GM12874 (cell line): ENCODE measurements around the gene MTUS2.

Experiments used
- CTCF ChIP-seq: IDR thresholded peaks from 2 replicates; pipeline ENCODE4 v1.5.1; 2011; ENCODE audit warnings: low read depth, mild to moderate bottlenecking, control low read depth, low read length, moderate library complexity; ENCODE audit not compliant: insufficient read depth

The MTUS2 gene

GRCh38 chr13:29137016-29137415, 316.9 kb downstream of the MTUS2 start:
- no peak for TF ChIP-seq CTCF

GRCh38 chr13:29137995-29138394, 317.9 kb downstream of the MTUS2 start:
- no peak for TF ChIP-seq CTCF

DNA sequence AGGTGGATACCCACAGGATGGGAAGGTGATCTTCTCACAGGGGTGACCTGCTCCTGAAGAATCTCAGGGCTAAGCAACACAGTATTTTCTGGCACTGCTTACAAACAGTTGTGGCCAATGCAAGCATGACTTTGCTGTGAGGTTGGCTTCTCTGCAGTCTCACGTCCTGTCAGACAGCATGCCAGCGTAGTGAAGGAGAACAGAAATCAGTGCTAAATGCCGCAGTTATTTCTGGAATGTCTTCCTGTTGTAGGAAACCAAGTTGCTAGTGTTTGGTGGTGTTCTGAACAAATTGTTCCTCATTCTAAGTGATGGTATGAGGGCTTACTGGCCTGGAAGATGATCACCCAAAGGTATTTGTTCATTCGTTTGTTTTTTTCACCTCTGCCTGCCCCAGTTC, 320.1 kb downstream of the MTUS2 start:
- no peak for TF ChIP-seq CTCF

GRCh38 chr13:29143847-29144246, 323.7 kb downstream of the MTUS2 start:
- TF ChIP-seq CTCF, result no peak

GRCh38 chr13:29154390-29154789, 334.3 kb downstream of the MTUS2 start:
- no peak for TF ChIP-seq CTCF

- TF ChIP-seq CTCF, result no peak
Observed at GRCh38 chr13:29156136-29156535, 336.0 kb downstream of the MTUS2 start.

- no peak for TF ChIP-seq CTCF
Observed at GRCh38 chr13:29159871-29160270, 339.7 kb downstream of the MTUS2 start.

DNA sequence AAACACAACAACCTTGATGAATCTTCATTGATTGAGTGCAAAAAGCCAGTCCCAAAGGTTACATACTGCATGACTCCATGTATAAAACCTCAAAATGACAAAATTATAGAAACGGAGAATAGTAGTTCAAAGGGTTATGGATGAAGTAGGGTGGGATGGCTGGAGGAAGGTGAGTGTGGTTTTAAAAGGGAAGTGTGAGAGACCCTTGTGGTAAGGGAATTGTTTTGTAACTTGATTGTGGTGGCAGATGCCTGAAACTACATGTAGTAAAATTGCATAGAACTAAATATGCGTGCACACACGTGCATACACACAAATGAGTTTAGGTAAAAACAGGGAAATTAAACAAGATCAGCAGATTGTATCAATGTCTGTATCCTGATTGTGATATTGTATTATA, 340.7 kb downstream of the MTUS2 start:
- TF ChIP-seq CTCF, result no peak
